ENCODE results near the gene OSBPL6. TPM values are rescaled to one million over a fixed set of nuclear protein-coding genes. Genes with fewer than 3 reads are reported as not detected.

The OSBPL6 gene
- total and polyA plus RNA-seq, 2 of the 13 experiments (the other 11 are each of a cell fraction or from before 2014, with no cell fraction given) = 0.03 to 0.11 TPM

- H3K9ac ChIP-seq (ENCODE audit: insufficient read depth, low read depth, low read length) = no peak overlapping the region
- no peaks in the 10 kb centered on the region for H3K79me2 ChIP-seq (ENCODE audit: insufficient read depth, low read length)
- CTCF ChIA-PET (ENCODE audit: low intra/inter-chr PET ratio, low total read pairs) = no interaction called here
- H3K4me1 ChIP-seq (ENCODE audit: insufficient read depth, low read length) = peaks cover 7% of the 10 kb centered on the region
- H3K27ac ChIP-seq (ENCODE audit: extremely low read length, insufficient read depth, low read length) = no peak overlapping the region
- H4K20me1 ChIP-seq (ENCODE audit: insufficient read depth, low read length) = no peaks in the 10 kb centered on the region
- no peak overlapping the region for H2AFZ ChIP-seq (ENCODE audit: low read length)
- DNase-seq (ENCODE audit: low spot score) = no peak
- peaks cover 5% of the 10 kb centered on the region; the same call in 1 of the 2 replicates for H3K9me3 ChIP-seq (ENCODE audit: low read length)
- BruUV-seq (replicated peaks) = no TSS peak
- 24% methylated on average over 5 of the region's 5 CpGs for WGBS (ENCODE audit: low lambda C conversion rate)
- H3K27me3 ChIP-seq (ENCODE audit: control insufficient read depth in 1 of 2, insufficient read depth in 2 of 2, low read length in 2 of 2) = no peaks in the 10 kb centered on the region
- in situ Hi-C loops (cut with HindIII; ENCODE audit: extremely low pct_ligation_motif_present, low pct_unique_long_range_greater_than_20kb) = no loop called here
- no peak overlapping the region for H3K4me3 ChIP-seq (replicated peaks in 1 of 3; ENCODE audit: insufficient read depth in 1 of 3, low read depth in 2 of 3, low read length in 3 of 3)
- no peaks in the 10 kb centered on the region for H3K36me3 ChIP-seq (replicated peaks in 1 of 2; ENCODE audit: control insufficient read depth in 1 of 2, insufficient read depth in 2 of 2, low read length in 2 of 2)
- no peak for FAIRE-seq
- POLR2A ChIA-PET = no interaction called here
- TF ChIP-seq DPF2 (CRISPR knock-in tag; IDR thresholded peaks at IDR 0.05; ENCODE audit: borderline replicate concordance, low read depth) (no peak), SUZ12 (IDR thresholded peaks at IDR 0.05; ENCODE audit: low read depth, low read length) (no peak), ZFP37 (CRISPR knock-in tag; IDR thresholded peaks at IDR 0.05; ENCODE audit: borderline replicate concordance) (no peak), SMAD9 (CRISPR knock-in tag; IDR thresholded peaks at IDR 0.05) (no peak), ATF4 (CRISPR knock-in tag; IDR thresholded peaks at IDR 0.05) (no peak), ZNF280B (CRISPR knock-in tag; IDR thresholded peaks at IDR 0.05; ENCODE audit: borderline replicate concordance) (no peak), CBX5 (CRISPR knock-in tag; IDR thresholded peaks at IDR 0.05; ENCODE audit: borderline replicate concordance) (no peak), MIER2 (CRISPR knock-in tag; IDR thresholded peaks at IDR 0.05) (no peak), SNAPC5 (CRISPR knock-in tag; IDR thresholded peaks at IDR 0.05; ENCODE audit: borderline replicate concordance) (no peak), ZNF225 (CRISPR knock-in tag; IDR thresholded peaks at IDR 0.05) (no peak), ZNF839 (CRISPR knock-in tag; IDR thresholded peaks at IDR 0.05; ENCODE audit: borderline replicate concordance) (no peak), JARID2 (CRISPR knock-in tag; IDR thresholded peaks at IDR 0.05; ENCODE audit: insufficient replicate concordance) (no peak), CHCHD3 (CRISPR knock-in tag; IDR thresholded peaks at IDR 0.05) (no peak), NR2F1 (CRISPR knock-in tag; IDR thresholded peaks at IDR 0.05) (no peak), HOXA5 (CRISPR knock-in tag; IDR thresholded peaks at IDR 0.05) (no peak), ZFP82 (CRISPR knock-in tag; IDR thresholded peaks at IDR 0.05; ENCODE audit: borderline replicate concordance) (no peak)
- no peak overlapping the region for H3K4me2 ChIP-seq (ENCODE audit: low read depth, low read length)
- no peak for ATAC-seq
- intact Hi-C loops (cut with micrococcal nuclease; ENCODE audit: unreplicated experiment) = no loop called here
Measured at GRCh38 chr2:178157574-178157973, 36.7 kb upstream of the OSBPL6 start.
